HG02885 (cell line): ENCODE results near the gene NDUFS8.

Source experiments
- ATAC-seq: cut with Tn5 transposase; IDR thresholded peaks from one replicate; pipeline ENCODE4 v1.9.1; 2021; ENCODE audit warnings: mild to moderate bottlenecking; ENCODE audit not compliant: unreplicated experiment, poor library complexity

Gene NDUFS8

DNA sequence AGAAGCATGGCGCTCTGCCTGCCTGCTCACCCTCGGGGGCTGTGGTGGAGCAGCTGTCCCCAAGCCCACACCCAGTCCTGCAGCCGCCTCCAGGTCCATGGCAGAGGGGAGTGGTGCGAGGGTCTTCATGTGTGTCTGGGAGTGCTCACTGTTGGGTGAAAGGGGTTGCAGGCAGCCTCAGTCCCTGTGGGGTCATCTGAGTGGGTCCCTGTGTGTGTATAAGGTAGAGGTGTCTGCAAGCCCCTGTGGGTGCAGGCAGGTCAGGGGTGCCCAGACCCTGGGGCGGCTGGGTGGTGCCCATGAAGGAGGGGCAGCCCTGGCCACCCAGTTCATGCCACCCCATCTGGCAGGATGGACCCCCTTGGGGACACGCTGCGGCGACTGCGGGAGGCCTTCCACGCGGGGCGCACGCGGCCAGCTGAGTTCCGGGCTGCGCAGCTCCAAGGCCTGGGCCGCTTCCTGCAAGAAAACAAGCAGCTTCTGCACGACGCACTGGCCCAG is 15.5 kb upstream of the NDUFS8 start:
- no peak for ATAC-seq

DNA sequence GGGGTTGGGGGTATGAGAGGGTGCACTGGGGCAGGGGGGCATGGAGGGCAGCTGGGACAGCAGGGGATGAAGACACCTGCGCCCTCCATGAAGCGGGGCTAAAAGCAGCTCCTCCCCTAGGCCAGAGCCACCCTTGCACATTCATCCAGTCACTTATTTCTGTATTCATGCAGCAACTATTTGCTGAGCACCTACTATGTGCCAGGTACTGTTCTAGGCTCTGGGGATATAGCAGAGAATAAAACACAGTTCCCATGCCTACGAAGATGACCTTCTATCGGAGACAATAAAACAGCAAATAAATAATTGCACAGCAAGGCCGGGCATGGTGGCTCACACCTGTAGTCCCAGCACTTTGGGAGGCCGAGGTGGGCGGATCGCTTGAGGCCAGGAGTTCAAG is 15.0 kb upstream of the NDUFS8 start:
- ATAC-seq, result no peak

DNA sequence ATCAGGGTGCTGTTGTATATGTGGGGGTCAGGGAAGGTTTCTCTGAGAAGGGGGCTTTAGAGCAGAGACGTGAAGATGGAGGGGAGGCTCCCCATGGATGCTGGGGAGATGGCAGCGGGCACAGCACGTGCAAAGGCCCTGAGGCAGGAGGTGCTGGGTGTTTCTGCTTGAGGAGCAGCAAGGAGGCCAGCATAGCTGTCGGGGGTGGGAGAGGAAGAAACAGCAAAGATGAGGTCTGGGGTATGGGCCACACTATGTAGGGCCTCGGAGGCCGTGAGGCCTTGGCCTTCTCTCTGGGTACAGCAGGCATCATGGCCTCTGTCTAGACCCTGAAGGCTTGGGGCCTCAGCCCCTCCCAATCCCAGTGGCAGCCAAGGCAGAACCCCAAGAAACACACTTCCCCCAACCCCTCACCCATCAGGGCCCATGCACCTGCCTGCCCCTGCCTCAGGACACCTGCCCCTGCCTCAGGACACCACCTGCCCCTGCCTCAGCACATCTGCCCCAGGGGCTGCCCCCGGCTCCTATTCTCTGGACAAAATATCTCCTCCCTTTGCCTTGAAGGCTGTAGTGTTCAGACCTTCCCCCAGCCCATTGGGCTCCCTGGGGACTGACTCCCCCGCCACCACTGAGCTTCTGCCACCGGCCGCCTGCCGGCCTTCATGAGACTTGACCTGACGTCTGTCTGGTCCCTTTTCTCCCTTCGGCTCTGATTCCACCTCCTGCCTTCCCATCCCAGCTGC is 14.1 kb upstream of the NDUFS8 start:
- ATAC-seq, result no peak

DNA sequence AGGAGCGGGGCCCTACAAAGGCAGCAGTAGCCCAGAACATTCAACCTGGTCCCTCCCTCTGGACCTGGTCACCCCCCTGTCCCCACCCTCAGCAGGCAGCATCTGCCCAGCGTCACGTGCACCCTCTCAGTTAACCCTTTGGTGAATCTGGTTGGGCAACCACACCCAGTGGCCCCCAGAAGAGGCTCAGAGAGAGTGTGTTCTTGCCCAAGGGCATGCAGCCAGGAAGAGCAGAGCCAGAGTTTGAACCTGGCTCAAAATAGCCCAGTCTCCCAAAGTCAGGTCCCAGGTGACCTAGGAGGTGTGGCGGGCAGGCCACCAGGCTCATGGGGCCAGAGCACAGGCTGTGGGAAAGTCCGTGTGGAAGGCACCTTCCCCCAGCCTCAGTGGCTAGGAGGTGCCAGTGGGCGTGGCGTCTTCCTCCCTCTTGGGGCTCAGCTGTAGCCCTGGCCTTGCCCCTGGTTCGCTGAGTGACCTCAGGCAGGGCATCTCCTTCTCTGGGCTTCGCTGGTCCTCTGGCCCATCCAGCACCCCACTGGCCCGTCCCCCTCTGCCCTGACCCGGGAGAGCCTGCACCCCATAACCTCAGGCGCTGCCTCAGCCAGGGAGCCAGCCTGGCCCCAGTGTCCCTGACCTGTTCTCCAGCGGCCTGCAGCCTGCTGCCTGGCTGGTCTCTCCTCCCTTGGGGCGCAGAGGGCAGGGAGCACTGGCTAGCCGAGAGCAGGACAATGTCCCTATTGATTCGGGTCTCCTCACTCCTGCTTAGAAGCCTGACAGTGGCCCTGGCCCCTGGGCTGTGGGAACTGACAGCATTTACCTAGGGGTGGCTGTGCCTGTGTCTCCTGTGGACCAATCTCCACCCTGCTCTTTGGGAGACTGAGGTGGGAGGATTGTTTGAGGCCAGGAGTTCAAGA is 13.3 kb upstream of the NDUFS8 start:
- no peak for ATAC-seq

DNA sequence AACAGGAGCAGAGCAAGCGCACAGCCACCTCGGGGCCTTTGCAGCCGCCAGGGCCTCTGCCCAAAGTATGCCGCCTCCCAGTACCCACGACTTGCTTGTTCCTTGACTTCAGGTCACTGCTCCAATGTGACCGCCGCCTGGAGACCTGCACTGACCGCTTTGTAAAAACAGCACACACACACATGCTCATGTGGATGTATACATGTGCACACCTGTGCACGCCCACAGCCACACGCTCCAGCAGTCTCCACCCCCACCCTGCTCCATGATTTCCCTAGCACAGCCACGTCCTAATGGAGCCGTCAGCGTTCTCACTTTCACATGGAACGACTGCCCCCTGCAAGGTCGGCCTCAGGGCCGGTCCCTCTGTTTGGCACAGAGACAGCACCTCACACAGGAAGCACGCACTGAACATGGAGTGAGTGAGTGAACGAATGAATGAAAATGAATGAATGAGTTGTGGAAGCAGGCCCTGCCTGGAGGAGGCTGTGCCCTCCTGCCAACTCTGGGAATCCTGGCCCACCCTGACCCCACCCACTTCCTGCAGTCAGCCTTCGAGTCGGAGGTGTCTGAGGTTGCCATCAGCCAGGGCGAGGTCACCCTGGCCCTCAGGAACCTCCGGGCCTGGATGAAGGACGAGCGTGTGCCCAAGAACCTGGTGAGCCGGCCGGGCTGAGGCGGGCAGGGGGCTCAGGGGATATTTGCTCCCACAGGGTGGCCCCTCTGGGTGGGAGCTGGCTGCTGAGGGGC is 12.3 kb upstream of the NDUFS8 start:
- ATAC-seq, result no peak

DNA sequence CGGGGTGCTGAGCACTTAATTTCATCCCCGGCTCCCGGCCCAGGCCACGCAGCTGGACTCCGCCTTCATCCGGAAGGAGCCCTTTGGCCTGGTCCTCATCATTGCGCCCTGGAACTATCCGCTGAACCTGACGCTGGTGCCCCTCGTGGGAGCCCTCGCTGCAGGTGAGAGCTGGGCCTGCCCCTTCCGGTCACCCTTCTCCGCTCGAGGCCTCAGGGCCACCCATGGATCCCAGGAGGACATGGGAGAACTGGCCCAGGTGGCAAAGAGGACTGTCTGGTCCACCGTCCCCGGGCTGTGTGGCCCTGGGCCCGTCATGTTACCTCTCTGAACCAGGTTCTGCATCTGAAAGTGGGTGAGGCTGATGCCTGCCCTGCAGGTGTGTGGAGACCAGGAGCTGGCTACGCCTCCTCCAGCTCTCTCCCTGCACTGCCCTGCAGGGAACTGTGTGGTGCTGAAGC is 11.7 kb upstream of the NDUFS8 start:
- ATAC-seq, result no peak

DNA sequence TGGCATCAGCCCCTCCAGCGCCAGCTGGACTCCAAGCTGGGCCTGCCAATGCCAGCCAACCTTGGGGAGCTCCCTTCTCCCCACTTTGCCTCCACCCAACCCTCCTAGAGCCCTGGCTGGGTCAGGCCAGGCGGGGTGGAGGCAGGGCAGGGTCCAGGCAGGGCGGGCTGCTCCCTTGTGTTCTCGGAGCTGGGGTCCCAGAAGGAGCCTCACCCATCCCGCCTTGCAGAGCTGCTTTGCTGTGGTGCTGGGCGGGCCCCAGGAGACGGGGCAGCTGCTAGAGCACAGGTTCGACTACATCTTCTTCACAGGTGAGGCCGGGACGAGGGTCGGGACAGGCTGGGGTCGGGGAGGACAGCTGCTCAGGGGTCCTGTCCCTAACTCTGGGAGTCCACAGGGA is 11.0 kb upstream of the NDUFS8 start:
- no peak for ATAC-seq

DNA sequence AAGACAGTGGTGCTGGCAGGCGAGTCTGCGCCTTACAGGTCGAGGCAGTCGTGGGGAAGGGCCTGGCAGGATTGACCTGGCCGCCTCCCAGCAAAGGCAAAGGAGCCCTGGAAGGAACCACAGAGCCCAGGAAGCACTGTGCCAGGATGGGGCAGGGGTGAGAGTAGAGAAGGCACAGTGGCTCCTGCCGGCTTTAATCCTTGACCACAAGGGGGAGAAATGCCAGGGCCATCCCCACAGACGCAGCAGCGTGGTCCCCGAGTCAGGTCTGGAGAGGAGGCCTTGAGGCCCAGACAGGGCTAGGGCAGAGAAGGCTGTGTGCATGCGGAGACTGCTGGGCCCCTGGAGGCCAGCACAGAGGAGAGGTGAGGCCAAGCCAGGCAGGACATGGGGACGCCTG is 9.9 kb upstream of the NDUFS8 start:
- no peak for ATAC-seq

DNA sequence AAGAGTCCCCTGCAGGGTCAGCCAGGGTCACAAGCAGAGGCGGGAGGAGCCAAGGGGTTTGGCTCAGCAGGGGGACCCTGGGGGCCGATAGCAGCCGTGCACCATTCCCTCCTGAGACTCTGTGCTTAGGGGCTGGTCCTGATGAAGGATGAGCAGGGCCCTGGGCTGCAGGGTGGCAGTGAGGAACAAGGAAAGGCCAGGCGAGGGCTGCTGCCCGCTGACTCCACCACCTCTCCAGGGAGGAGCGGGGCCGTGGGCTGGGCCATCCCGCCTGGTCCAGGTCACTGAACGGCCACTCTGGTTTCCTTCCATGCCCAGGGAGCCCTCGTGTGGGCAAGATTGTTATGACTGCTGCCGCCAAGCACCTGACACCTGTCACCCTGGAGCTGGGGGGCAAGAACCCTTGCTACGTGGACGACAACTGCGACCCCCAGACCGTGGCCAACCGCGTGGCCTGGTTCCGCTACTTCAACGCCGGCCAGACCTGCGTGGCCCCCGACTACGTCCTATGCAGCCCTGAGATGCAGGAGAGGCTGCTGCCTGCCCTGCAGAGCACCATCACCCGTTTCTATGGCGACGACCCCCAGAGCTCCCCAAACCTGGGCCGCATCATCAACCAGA is 9.2 kb upstream of the NDUFS8 start:
- no peak for ATAC-seq

DNA sequence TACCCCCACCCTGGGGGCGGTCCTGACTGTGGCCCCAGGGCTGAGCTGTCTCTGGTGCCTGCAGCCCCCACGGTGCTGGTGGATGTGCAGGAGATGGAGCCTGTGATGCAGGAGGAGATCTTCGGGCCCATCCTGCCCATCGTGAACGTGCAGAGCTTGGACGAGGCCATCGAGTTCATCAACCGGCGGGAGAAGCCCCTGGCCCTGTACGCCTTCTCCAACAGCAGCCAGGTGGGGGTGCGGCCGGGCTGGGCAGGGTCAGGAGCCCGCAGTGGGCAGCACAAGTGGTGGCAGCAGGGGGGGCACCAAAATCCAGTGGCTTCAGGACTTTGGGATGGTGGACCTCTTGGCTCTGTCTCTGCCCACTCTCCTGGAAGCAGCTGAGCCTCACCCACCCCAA is 8.0 kb upstream of the NDUFS8 start:
- ATAC-seq, result no peak

DNA sequence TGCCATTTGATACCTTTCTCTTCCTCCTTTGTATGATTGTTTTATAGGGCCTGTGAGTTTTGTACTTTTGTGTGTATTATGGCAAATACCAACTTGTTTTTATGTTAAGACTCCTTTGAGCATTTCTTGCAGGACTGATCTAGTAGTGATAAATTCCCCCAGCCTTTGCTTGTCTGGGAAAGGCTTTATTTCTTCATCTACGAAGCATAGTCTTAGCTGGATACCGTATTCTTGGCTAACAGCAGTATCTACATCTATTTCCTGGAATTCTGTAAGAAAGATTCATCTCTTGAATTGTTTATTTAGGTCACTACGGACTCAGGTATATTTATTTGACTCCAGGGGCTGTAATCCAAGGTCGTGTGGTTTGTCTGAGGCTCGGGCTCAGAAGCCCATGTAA is 6.0 kb upstream of the NDUFS8 start:
- no peak for ATAC-seq

DNA sequence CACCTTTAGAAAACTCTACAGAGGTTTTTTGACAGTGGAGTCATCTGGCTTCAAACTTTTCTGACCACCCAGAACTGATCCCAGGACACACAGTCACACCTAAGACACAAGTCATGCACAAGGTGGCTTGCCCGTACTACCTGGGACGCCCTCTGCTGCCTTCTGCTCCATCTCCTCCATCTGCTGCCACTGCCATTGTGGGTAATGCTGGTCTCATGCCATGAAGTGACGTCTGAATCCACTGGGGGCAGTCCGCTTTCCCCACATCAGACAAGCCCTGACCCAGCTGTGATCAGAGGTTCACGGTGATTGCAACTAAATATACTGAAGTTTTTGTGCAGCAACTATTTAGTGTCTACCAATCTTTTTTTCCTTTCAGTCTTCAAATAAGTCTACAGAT is 5.4 kb upstream of the NDUFS8 start:
- no peak for ATAC-seq

DNA sequence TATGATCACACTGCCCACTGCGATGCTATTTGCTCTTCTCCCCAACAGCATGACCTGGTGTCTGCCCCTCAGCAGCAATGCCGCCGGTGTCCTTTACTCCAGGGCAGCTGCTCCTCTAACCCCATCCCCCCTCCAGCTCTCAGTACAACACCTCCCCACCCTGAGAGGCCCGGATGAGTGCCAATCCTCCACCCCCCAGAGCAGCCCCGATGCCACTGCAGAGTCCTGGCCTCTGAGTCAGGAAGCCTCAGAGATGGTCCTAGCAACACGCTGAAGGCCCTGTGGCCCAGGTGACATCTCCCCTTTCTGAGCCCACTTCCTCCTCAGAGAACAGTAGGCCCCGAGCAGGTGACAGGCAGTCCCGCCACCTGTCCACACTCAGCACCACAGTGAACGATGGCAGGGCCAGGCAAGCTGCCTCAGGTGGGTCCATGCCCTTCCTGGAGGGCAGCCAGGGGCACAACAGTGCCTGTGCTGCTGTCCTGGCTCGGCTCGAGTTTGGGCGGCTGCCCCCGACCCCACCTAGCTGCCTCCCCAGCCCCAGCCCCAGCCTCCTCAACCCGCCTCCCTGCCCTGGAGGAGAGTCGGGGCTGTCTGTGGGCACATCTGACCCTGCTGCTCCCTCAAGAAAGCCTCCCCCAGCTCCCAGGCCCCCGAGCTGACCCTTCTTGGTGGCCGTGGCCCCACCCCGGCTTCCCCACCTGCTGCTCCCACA is 3.9 kb upstream of the NDUFS8 start:
- no peak for ATAC-seq

DNA sequence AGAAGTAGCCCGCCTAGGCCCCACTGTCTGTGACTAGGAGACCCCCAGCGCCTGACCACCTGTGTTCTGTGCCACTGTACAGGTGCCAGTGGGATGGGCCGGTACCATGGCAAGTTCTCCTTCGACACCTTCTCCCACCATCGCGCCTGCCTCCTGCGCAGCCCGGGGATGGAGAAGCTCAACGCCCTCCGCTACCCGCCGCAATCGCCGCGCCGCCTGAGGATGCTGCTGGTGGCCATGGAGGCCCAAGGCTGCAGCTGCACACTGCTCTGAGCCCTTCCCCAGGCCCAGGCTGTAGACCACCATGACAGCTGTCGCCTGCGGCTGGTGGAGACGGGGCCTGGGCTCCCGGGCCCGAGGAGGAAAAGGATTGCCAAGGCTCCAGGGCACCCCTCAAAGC is 2.8 kb upstream of the NDUFS8 start:
- no peak for ATAC-seq

DNA sequence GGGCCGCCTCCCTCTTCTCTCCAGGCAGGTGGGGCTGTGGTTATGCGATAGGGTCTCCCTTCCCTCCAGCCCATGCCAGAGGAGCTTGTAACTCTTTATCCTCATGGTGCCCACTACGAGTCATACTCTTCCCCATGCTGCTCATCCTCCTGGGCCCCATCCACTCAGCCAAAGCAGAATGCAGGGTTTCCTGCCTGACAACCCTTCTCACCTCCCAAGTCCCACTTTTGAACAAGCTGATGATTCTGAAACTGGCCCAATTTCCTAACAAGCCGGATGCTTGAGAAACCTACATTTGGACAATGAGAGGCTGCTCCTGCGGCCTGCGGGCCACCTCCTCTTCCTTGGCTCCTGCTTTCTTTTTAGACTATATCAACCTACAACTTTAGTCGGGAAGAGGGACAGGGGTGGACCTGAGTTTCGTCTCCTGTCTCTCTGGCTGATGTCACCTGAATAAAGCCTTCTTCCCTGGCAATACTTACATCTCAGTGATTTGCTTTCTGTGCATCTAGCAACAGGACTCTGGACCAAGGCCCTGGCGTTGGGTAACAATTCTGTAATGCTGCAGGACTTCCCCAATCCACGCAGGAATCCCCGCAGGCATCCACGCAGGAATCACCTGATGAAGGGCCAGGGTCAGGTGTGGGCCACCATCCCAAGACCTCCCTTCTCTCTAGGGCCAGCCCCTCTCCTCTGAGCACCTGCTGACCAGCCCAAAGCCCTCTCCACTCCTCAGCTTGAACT is 1.5 kb upstream of the NDUFS8 start:
- ATAC-seq, result no peak

DNA sequence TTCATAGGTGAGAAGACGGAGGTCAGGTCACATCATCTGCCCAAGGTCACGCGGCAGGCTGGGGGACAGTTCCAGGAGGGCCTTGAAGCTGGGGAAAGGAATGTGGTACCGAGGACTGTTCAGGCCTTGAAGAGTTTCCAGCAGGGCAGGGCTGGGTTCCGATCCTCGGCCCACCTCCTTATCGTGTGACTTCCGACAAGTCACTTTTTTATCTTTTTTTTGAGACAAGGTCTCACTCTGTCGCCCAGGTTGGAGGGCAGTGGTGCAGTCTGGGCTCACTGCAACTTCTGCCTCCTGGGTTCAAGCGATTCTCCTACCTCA is 623 bp downstream of the NDUFS8 start:
- no peak for ATAC-seq

DNA sequence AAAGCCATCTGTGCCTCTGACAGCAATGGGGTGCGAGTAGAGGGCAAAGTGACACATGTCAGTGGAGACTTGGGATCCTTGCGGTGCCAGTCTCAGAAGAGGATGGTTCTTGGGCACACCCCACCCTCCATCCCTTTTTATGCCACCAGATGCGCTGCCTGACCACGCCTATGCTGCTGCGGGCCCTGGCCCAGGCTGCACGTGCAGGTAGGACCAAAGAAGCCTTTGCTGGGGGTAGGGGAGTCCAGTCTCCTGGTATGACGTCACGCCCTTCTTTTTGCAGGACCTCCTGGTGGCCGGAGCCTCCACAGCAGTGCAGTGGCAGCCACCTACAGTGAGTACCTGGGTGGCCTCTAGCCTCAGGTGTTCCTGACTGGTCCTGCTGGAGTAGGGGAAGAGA is 1.5 kb downstream of the NDUFS8 start:
- ATAC-seq, result no peak

DNA sequence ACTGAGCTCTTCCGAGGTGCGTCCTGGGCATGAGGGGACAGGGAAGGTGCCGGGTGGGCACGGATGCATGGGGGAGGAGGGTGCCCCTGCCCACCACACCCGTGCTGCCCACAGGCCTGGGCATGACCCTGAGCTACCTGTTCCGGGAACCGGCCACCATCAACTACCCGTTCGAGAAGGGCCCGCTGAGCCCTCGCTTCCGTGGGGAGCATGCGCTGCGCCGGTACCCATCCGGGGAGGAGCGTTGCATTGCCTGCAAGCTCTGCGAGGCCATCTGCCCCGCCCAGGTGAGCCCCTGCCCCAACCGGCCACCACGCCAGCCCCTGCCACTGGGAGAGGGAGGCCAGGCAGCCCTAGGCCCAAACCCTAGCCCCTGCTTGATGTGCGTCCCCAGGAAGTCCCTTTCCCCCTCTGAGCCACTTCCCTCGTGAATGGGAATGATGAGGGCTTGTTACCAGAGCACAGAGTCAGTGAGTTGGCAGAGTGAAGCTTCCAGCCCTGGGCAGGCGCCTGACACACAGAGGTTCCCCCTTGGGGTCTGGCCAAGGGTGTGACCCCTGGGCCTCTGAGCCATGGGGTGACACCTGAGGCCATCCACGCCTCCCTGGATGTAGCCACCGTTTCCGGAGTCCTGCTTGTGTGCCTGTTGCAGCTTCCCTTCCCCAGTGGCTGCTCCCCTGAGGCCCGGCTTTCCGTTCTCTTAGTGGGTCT is 2.7 kb downstream of the NDUFS8 start:
- ATAC-seq, result no peak

DNA sequence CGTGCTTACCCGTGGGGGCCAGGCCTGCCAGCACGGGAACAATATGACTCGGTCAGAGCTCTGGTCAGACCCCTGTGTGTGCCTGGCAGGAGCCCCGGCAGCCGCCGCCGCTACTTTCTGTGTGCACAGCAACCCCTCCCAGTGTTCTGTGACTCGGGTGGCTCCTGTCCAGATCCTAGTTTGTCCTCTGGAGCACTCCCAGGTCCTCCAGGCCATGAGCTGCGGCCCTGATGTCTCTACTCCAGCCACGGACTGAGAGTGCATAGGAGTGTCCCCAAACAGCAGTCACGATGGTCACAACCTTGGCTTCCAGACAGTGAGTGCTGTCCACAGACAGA is 3.2 kb downstream of the NDUFS8 start:
- ATAC-seq, result no peak
